H1 (cell line): ENCODE measurements around the gene OSM. TPM values are rescaled to one million over a fixed set of nuclear protein-coding genes. Genes with fewer than 3 reads are reported as not detected.
A peak's percentile ranks its signal among the peaks of the same experiment; 100 is the strongest.

ENCODE experiments used
- CTCF ChIA-PET: fragments of 300-600 bp; sonication (Branson Sonifier 250); formaldehyde crosslinking; loops from one replicate; lab custom pipeline; 2021; ENCODE audit not compliant: partially characterized antibody; lab: Charles Lee
- POLR2A ChIA-PET: fragments of 300-600 bp; sonication (Branson Sonifier 250); formaldehyde crosslinking; loops from one replicate; lab custom pipeline; 2021; ENCODE audit warnings: inconsistent platforms; ENCODE audit not compliant: partially characterized antibody; lab: Charles Lee
- DNase-seq, 2 experiments: peaks; one replicate each; pipeline versions ENCODE4 v3.0.0 to v3.0.0-alpha.2; 2010 to 2022; ENCODE audit warnings: low spot score in 2 of 2, low read depth in 1 of 2, mixed read lengths in 1 of 2
- FAIRE-seq: peaks from 2 replicates; lab custom pipeline; 2011; peaks lifted over from hg19 to GRCh38; lab: Jason Lieb, UNC
- H2AFZ ChIP-seq: 2 replicates; pipeline ENCODE4 v1.8.1; 2012; ENCODE audit warnings: low read length, inconsistent platforms
- H2AK5ac ChIP-seq: 2 replicates; pipeline ENCODE4 v1.6.1; 2013; ENCODE audit warnings: low read depth, low read length
- H2BK120ac ChIP-seq: replicated peaks from 2 replicates; pipeline ENCODE3; 2013; ENCODE audit warnings: low read depth, low read length, inconsistent platforms
- H2BK12ac ChIP-seq: 2 replicates; pipeline ENCODE4 v1.6.1; 2013; ENCODE audit warnings: low read depth, low read length
- H2BK15ac ChIP-seq: 2 replicates; pipeline ENCODE4 v1.6.1; 2013; ENCODE audit warnings: low read length
- H2BK20ac ChIP-seq: 2 replicates; pipeline ENCODE4 v1.6.1; 2013; ENCODE audit warnings: low read length
- H2BK5ac ChIP-seq: 2 replicates; pipeline ENCODE4 v1.6.1; 2013; ENCODE audit warnings: low read depth, low read length
- H3K14ac ChIP-seq: 2 replicates; pipeline ENCODE4 v1.6.1; 2013; ENCODE audit warnings: inconsistent platforms; ENCODE audit not compliant: insufficient read length
- H3K18ac ChIP-seq: 2 replicates; pipeline ENCODE4 v1.6.1; 2013; ENCODE audit warnings: low read length; ENCODE audit errors: extremely low read depth
- H3K23ac ChIP-seq: 2 replicates; pipeline ENCODE4 v1.6.1; 2013; ENCODE audit warnings: inconsistent platforms; ENCODE audit not compliant: insufficient read length
- H3K23me2 ChIP-seq: 2 replicates; pipeline ENCODE4 v1.6.1; 2013; ENCODE audit warnings: low read depth, low read length
- H3K27ac ChIP-seq: 2 replicates; pipeline ENCODE4 v1.6.1; 2011; ENCODE audit warnings: low read depth, low read length, inconsistent platforms
- H3K27me3 ChIP-seq, 4 experiments: replicated peaks in 1 of 4; 1 replicate in 1 of 4; 2 replicates in 3 of 4; pipeline versions ENCODE4 v1.6.1 to v1.8.1; 2011 to 2013; ENCODE audit warnings: low read length in 3 of 4, mild to moderate bottlenecking in 3 of 4, inconsistent platforms in 2 of 4, mixed read lengths in 2 of 4, moderate library complexity in 1 of 4; ENCODE audit not compliant: control insufficient read depth in 3 of 4, insufficient read depth in 3 of 4; ENCODE audit errors: extremely low read depth in 1 of 4
- H3K36me3 ChIP-seq, 4 experiments: 2 replicates each; pipeline versions ENCODE4 v1.6.1 to v1.8.1; 2011 to 2013; ENCODE audit warnings: mild to moderate bottlenecking in 4 of 4, low read length in 3 of 4, moderate library complexity in 2 of 4, control low read depth in 1 of 4, inconsistent platforms in 1 of 4; ENCODE audit not compliant: insufficient read depth in 4 of 4, control insufficient read depth in 2 of 4
- H3K4ac ChIP-seq: replicated peaks from 2 replicates; pipeline ENCODE3; 2013; ENCODE audit warnings: low read length, low read depth, mixed read lengths, inconsistent platforms; ENCODE audit not compliant: insufficient read length
- H3K4me1 ChIP-seq, 4 experiments: replicated peaks in 1 of 4; 1 replicate in 1 of 4; 2 replicates in 3 of 4; pipeline versions ENCODE4 v1.6.1 to v1.8.1; 2011 to 2013; ENCODE audit warnings: low read length in 3 of 4, inconsistent platforms in 2 of 4, mixed read lengths in 1 of 4; ENCODE audit not compliant: insufficient read depth in 4 of 4, control insufficient read depth in 3 of 4
- H3K4me2 ChIP-seq, 2 experiments: 2 replicates each; pipeline versions ENCODE4 v1.6.1 to v1.8.1; 2011 to 2013; ENCODE audit warnings: low read depth in 2 of 2, low read length in 2 of 2, control low read depth in 1 of 2, inconsistent platforms in 1 of 2, mild to moderate bottlenecking in 1 of 2; ENCODE audit not compliant: insufficient read depth in 1 of 2
- H3K4me3 ChIP-seq, 4 experiments: fragments of 200-600, 300-600 bp in 1 of 4; sonication (generic), shearing (Covaris generic), sonication (Bioruptor Twin) in 1 of 4; 2 replicates each; pipeline versions ENCODE4 v1.5.1 to v1.8.1; 2011 to 2016; ENCODE audit warnings: low read length in 4 of 4, low read depth in 3 of 4, control low read depth in 2 of 4, inconsistent platforms in 2 of 4, mild to moderate bottlenecking in 2 of 4, mixed read lengths in 1 of 4, moderate library complexity in 1 of 4; ENCODE audit not compliant: insufficient read depth in 2 of 4; ENCODE audit errors: extremely low read depth in 1 of 4
- H3K56ac ChIP-seq: replicated peaks from 2 replicates; pipeline ENCODE3; 2013; ENCODE audit warnings: low read depth, mild to moderate bottlenecking, mixed read lengths, low read length, inconsistent platforms; ENCODE audit not compliant: insufficient read length
- H3K79me1 ChIP-seq: 2 replicates; pipeline ENCODE4 v1.6.1; 2013; ENCODE audit warnings: low read depth, low read length, control low read depth
- H3K79me2 ChIP-seq, 2 experiments: 2 replicates each; pipeline versions ENCODE4 v1.6.1 to v1.8.1; 2012 to 2013; ENCODE audit warnings: low read length in 2 of 2, mild to moderate bottlenecking in 2 of 2, inconsistent platforms in 1 of 2; ENCODE audit not compliant: insufficient read depth in 2 of 2, control insufficient read depth in 1 of 2
- H3K9ac ChIP-seq, 4 experiments: replicated peaks in 1 of 4; 1 replicate in 1 of 4; 2 replicates in 3 of 4; pipeline versions ENCODE4 v1.6.1 to v1.8.1; 2011 to 2013; ENCODE audit warnings: low read depth in 3 of 4, low read length in 3 of 4, control low read depth in 2 of 4, mild to moderate bottlenecking in 2 of 4, moderate library complexity in 2 of 4, inconsistent platforms in 1 of 4; ENCODE audit errors: extremely low read depth in 1 of 4
- H3K9me3 ChIP-seq, 2 experiments: 2 replicates each; pipeline versions ENCODE4 v1.6.1 to v1.8.1; 2012 to 2013; ENCODE audit warnings: mild to moderate bottlenecking in 2 of 2, moderate library complexity in 2 of 2, control low read depth in 1 of 2, inconsistent platforms in 1 of 2, low read depth in 1 of 2, low read length in 1 of 2, mixed read lengths in 1 of 2; ENCODE audit not compliant: insufficient read depth in 2 of 2
- H4K20me1 ChIP-seq, 2 experiments: replicated peaks in 1 of 2; 2 replicates each; pipeline versions ENCODE3 to v1.8.1; 2011 to 2013; ENCODE audit warnings: inconsistent platforms in 2 of 2, low read length in 2 of 2, mild to moderate bottlenecking in 1 of 2; ENCODE audit not compliant: insufficient read depth in 2 of 2, control insufficient read depth in 1 of 2
- H4K5ac ChIP-seq: 2 replicates; pipeline ENCODE4 v1.6.1; 2013; ENCODE audit warnings: low read length, low read depth, mixed read lengths, inconsistent platforms; ENCODE audit not compliant: insufficient read length
- H4K8ac ChIP-seq: 2 replicates; pipeline ENCODE4 v1.8.0; 2013; ENCODE audit warnings: mild to moderate bottlenecking, moderate library complexity, low read length, inconsistent platforms; ENCODE audit not compliant: insufficient read depth; ENCODE audit errors: extremely low read depth
- H4K91ac ChIP-seq: replicated peaks from 2 replicates; pipeline ENCODE3; 2013; ENCODE audit warnings: low read length, mixed read lengths, inconsistent platforms; ENCODE audit not compliant: insufficient read length
- BCL11A ChIP-seq, 2 experiments: IDR thresholded peaks; one replicate each; pipeline ENCODE4 v1.6.1; 2011; ENCODE audit warnings: low read depth in 2 of 2, low read length in 2 of 2, mild to moderate bottlenecking in 2 of 2
- POLR2A ChIP-seq, 2 experiments: IDR thresholded peaks; 1 replicate in 1 of 2; 2 replicates in 1 of 2; pipeline ENCODE4 v1.6.1; 2011; ENCODE audit warnings: low read depth in 2 of 2, low read length in 2 of 2, mild to moderate bottlenecking in 2 of 2; ENCODE audit errors: control extremely low read depth in 1 of 2
- WGBS, 2 experiments: shearing (Covaris generic) in 1 of 2; methylation state at CpG; one replicate each; pipeline versions ENCODE4 v1.1.6 to v1.1.7; 2013 to 2015; ENCODE audit warnings: low lambda C conversion rate in 2 of 2, mixed read lengths in 2 of 2, inconsistent platforms in 1 of 2, low coverage in 1 of 2, missing lambda C conversion rate in 1 of 2; ENCODE audit not compliant: insufficient replicate concordance in 2 of 2, insufficient coverage in 1 of 2, insufficient read length in 1 of 2; ENCODE audit errors: extremely low coverage in 1 of 2, missing lambda C conversion rate in 1 of 2; 5-methylcytosine and 5-hydroxymethylcytosine counted together
- polyA plus RNA-seq, 7 experiments: library from polyadenylated mRNA; depleted of rRNA in 3 of 7; stranded (reverse) in 5 of 7; unstranded in 2 of 7; fragments of >200 nt in 5 of 7; fragments of 200-250 nt in 2 of 7; gene quantifications; 1 replicate in 5 of 7; 2 replicates in 1 of 7; 4 replicates in 1 of 7; pipeline versions ENCODE4 v1.2.1 to v1.2.3, GENCODE V29; 2011 to 2013; ENCODE audit warnings: missing spikeins in 2 of 7, mixed read lengths in 2 of 7
- total RNA-seq: library from RNA; stranded (reverse); fragmentation: NEBNext Ultra II Directional; extraction: Animal tissue kit (Norgen Biotek cat#: 25700); gene quantifications from 2 replicates; pipeline ENCODE4 v1.2.1, GENCODE V29; 2021

Gene OSM
- total and polyA plus RNA-seq, 2 of the 8 experiments (the other 6 are each of a cell fraction or from before 2014, with no cell fraction given), result not detected

DNA sequence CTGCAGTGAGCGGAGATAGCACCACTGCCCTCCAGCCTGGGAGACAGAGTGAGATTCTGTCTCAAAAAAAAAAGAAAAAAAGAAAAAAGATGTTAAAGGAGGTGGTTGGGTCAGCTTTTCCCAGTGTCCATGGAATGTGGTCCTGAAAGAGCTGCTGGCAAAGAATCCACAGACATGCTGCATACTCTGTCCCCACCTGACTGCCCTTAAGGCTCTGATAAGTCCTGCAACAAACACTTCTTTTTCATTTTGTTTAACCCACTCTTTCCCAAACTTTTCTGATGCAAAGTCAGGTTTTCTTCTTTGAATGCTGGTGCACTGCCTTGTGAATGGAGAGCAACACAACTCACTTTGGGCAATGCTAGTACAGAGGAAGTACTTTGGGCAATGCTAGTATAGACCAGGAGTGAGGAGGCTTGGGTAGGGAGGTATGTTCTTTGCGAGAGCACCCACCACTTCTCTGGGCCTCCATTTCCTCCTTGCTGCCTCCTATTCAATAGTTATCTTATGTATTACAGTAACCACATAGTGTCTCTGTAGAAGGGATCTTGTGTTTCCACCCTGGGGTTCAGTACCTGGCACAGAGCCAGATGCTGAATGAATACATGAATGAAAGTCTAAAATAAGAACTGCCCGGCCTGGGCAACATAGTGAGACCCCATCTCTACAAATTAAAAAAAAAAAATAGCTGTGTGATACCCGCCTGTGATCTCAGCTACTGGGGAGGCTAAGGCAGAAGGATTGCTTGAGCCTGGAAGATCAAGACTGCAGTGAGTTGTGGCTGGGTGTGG is 39.0 kb downstream of the OSM start:
- 0 out of 2 replicates have a peak overlapping the region, but pooled peaks have one; percentile 26 for H2BK5ac ChIP-seq
- no peak for DNase-seq
- H2BK120ac ChIP-seq, result no peak overlapping the region
- H3K9me3 ChIP-seq, result no peaks in the 10 kb centered on the region
- H3K4ac ChIP-seq, result no peak overlapping the region
- H3K23me2 ChIP-seq, result no peaks in the 10 kb centered on the region; the same call in 1 of the 2 replicates
- no peak overlapping the region for H4K5ac ChIP-seq
- H3K4me1 ChIP-seq, result peaks cover 2 to 9% (median 6%) of the 10 kb centered on the region in 4 experiments; a peak in 5 of 7 replicates
- no peak overlapping the region for H3K18ac ChIP-seq
- H3K4me2 ChIP-seq, result no peak overlapping the region
- no peaks in the 10 kb centered on the region; a peak in 1 of 7 replicates for H3K27me3 ChIP-seq
- no peak overlapping the region for H3K23ac ChIP-seq
- no peaks in the 10 kb centered on the region for H3K36me3 ChIP-seq
- H3K56ac ChIP-seq, result no peak overlapping the region
- H3K14ac ChIP-seq, result no peak overlapping the region
- ChIA-PET POLR2A (no interaction called here), CTCF (interaction anchor here (0.7 to 1.8 kb wide), 5 partner anchors 9 to 1626 kb away, joined by 3 to 6 read pairs (median 3); no protein-coding TSS in a partner anchor)
- no peak overlapping the region for H4K8ac ChIP-seq
- no peak overlapping the region for H3K9ac ChIP-seq
- WGBS, 2 experiments, result 87% methylated on average over 4 of the region's 4 CpGs; no CpG with 5 or more reads in 1 of the 2 experiments
- no peak overlapping the region for H3K4me3 ChIP-seq
- 0 out of 2 replicates have a peak overlapping the region, but pooled peaks have one; percentile 28 for H2AK5ac ChIP-seq
- H2BK15ac ChIP-seq, result no peak overlapping the region
- peak overlapping the region; percentile 61; the same call in 1 of the 2 replicates for H2BK20ac ChIP-seq
- H3K79me2 ChIP-seq, result no peaks in the 10 kb centered on the region
- no peaks in the 10 kb centered on the region for H4K20me1 ChIP-seq
- H3K27ac ChIP-seq, result no peak overlapping the region; the same call in 1 of the 2 replicates
- no peak overlapping the region for H4K91ac ChIP-seq
- H3K79me1 ChIP-seq, result no peaks in the 10 kb centered on the region; the same call in 1 of the 2 replicates
- H2BK12ac ChIP-seq, result no peak overlapping the region
- no peak for FAIRE-seq
- no peak overlapping the region for H2AFZ ChIP-seq
- TF ChIP-seq BCL11A (IDR thresholded peaks at IDR 0.05; ENCODE audit: low read depth in 2 of 2, low read length in 2 of 2), result no peak
- TF ChIP-seq POLR2A (IDR thresholded peaks at IDR 0.05; ENCODE audit: control extremely low read depth in 1 of 2, low read depth in 2 of 2, low read length in 2 of 2), result no peak
